ENCODE data around the gene UTP25.

UTP25 gene

DNA sequence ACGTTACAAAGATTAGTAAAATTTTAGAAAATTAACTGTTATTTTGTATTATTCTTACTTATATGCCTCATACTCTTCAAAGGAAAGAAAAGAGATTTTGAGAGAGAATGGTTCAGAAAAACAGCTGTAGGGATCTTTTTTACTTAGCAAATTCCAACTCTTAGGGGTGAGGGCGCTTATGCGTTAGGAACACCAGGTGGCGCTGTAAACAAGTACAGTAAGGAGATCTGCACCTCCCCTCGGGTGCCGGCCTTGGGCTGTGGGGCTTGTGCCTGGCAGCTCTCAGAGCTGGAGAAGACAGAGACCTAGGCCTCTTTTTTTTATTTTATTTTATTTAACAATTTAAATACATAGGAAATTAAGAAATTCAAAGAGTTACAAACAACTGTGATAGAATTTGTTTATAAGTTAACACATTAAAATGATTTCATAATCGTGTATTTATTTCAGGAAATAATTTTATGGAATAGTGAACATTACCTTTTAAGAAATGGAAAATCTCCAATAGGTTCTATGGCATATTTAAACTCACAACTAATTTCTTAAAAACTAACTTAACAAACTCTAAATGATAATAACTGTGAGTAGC lies 32.6 kb downstream of the UTP25 start:
- Histone ChIP-seq H3F3A (ENCODE audit: control insufficient read depth, insufficient read depth) (no peaks in the 10 kb centered on the region), H3K27me3 (ENCODE audit: control insufficient read depth, low read length) (peaks cover 3% of the 10 kb centered on the region; the same call in 1 of the 2 replicates), H3K79me2 (ENCODE audit: control insufficient read depth, low read length) (no peaks in the 10 kb centered on the region), H3K9me3 (ENCODE audit: control insufficient read depth, insufficient read depth, low read length) (no peaks in the 10 kb centered on the region; the same call in 1 of the 2 replicates), H3K4me2 (ENCODE audit: low read length) (no peak overlapping the region), H3K4me1 (ENCODE audit: control insufficient read depth, low read length) (no peaks in the 10 kb centered on the region), H3K36me3 (ENCODE audit: control insufficient read depth, low read length) (no peaks in the 10 kb centered on the region), H3K9me2 (replicated peaks; ENCODE audit: control insufficient read depth, low read length) (no peaks in the 10 kb centered on the region), H3K4me3 (ENCODE audit: low read length) (no peak overlapping the region), H3K27ac (ENCODE audit: low read depth, low read length) (no peak overlapping the region), H4K20me1 (ENCODE audit: control insufficient read depth, insufficient read depth, low read depth, low read length) (no peaks in the 10 kb centered on the region)
- TF ChIP-seq, protein P1, sequence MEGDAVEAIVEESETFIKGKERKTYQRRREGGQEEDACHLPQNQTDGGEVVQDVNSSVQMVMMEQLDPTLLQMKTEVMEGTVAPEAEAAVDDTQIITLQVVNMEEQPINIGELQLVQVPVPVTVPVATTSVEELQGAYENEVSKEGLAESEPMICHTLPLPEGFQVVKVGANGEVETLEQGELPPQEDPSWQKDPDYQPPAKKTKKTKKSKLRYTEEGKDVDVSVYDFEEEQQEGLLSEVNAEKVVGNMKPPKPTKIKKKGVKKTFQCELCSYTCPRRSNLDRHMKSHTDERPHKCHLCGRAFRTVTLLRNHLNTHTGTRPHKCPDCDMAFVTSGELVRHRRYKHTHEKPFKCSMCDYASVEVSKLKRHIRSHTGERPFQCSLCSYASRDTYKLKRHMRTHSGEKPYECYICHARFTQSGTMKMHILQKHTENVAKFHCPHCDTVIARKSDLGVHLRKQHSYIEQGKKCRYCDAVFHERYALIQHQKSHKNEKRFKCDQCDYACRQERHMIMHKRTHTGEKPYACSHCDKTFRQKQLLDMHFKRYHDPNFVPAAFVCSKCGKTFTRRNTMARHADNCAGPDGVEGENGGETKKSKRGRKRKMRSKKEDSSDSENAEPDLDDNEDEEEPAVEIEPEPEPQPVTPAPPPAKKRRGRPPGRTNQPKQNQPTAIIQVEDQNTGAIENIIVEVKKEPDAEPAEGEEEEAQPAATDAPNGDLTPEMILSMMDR (IDR thresholded peaks at IDR 0.05; ENCODE audit: low read depth, low read length, poor library complexity, severe bottlenecking), result peak; percentile 76
- TF ChIP-seq EZH2phosphoT487 (IDR thresholded peaks at IDR 0.05; ENCODE audit: borderline replicate concordance, low read length), result no peak

DNA sequence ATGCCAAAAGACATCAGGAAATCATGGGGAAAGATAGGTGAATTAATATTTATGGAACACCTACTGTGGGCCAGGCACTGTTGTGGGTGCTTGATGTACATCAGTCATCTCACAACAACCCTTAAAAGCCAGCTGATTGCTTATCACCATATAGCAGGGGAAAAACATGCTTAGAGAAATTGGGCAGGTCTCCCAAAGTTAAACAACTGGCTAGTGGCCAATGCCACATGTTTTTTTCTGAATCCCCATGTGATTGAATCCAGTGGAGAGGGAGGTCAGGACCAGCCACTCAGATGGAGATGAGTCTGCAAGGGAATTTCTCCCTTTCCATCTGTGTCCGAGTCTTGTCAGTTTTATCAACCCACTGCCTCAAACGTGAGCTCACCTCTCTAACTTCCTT lies 33.5 kb downstream of the UTP25 start:
- no peak overlapping the region for H3K27ac ChIP-seq (ENCODE audit: low read depth, low read length)
- H3K4me3 ChIP-seq (ENCODE audit: low read length), result no peak overlapping the region
- no peaks in the 10 kb centered on the region for H4K20me1 ChIP-seq (ENCODE audit: control insufficient read depth, insufficient read depth, low read depth, low read length)
- no peaks in the 10 kb centered on the region for H3F3A ChIP-seq (ENCODE audit: control insufficient read depth, insufficient read depth)
- no peaks in the 10 kb centered on the region for H3K4me1 ChIP-seq (ENCODE audit: control insufficient read depth, low read length)
- H3K4me2 ChIP-seq (ENCODE audit: low read length), result no peak overlapping the region
- peaks cover 3% of the 10 kb centered on the region; the same call in 1 of the 2 replicates for H3K27me3 ChIP-seq (ENCODE audit: control insufficient read depth, low read length)
- no peaks in the 10 kb centered on the region for H3K36me3 ChIP-seq (ENCODE audit: control insufficient read depth, low read length)
- no peaks in the 10 kb centered on the region for H3K79me2 ChIP-seq (ENCODE audit: control insufficient read depth, low read length)
- TF ChIP-seq, protein P1 (IDR thresholded peaks at IDR 0.05; ENCODE audit: low read depth, low read length, poor library complexity, severe bottlenecking), result no peak
- no peak for TF ChIP-seq EZH2phosphoT487 (IDR thresholded peaks at IDR 0.05; ENCODE audit: borderline replicate concordance, low read length)
- no peaks in the 10 kb centered on the region; the same call in 1 of the 2 replicates for H3K9me3 ChIP-seq (ENCODE audit: control insufficient read depth, insufficient read depth, low read length)
- H3K9me2 ChIP-seq (replicated peaks; ENCODE audit: control insufficient read depth, low read length), result no peaks in the 10 kb centered on the region

DNA sequence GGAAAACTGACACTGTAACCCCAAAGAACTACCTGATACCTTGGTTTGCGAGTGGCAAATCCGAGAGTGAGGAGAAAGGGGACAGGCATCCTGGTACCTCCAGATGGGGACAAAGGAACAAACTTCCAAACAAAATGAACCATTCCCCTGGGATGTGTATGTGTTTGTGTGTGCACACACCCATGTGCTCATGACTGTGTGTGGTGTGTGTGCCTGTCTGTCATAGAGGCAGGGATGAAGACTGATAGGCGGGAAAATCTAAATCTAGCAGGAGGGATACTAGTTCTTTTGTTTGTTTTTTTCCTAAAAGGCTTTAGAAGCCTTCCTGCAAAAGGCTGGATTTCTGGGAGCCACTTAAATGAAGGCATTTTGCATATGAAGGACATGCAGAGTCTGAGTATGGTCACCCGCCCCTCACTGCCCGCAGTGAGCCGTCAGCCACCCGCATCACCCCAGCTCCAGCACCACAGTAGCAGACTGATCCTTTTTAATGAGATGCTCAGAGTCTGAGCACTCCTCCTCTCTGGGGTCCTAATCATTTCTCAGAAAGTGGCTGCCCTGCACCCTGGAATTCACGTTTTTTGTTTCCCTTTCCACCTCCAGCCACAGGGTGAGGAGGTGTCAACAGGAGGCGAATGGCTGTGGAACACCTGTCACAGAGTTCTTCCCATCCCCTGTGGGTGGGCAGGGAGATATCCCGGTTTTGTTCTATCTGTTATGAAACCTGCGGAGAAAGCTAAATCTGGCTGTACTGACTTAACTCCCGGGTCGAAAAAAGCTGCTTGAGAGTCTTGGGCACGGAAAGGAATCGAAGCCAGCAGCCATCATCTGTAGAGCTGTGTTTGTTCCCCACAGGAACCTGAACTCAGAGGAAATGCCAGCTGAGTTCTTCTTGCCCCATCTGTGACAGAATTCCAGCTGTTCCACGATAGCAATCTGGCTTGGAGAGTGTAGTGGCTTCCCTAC lies 34.9 kb downstream of the UTP25 start:
- Histone ChIP-seq H3K79me2 (ENCODE audit: control insufficient read depth, low read length) (no peaks in the 10 kb centered on the region), H3K9me3 (ENCODE audit: control insufficient read depth, insufficient read depth, low read length) (no peaks in the 10 kb centered on the region; the same call in 1 of the 2 replicates), H3F3A (ENCODE audit: control insufficient read depth, insufficient read depth) (no peaks in the 10 kb centered on the region), H3K27ac (ENCODE audit: low read depth, low read length) (no peak overlapping the region), H3K4me1 (ENCODE audit: control insufficient read depth, low read length) (no peaks in the 10 kb centered on the region), H3K9me2 (replicated peaks; ENCODE audit: control insufficient read depth, low read length) (no peaks in the 10 kb centered on the region), H4K20me1 (ENCODE audit: control insufficient read depth, insufficient read depth, low read depth, low read length) (no peaks in the 10 kb centered on the region), H3K36me3 (ENCODE audit: control insufficient read depth, low read length) (no peaks in the 10 kb centered on the region), H3K4me2 (ENCODE audit: low read length) (no peak overlapping the region), H3K27me3 (ENCODE audit: control insufficient read depth, low read length) (peaks cover 3% of the 10 kb centered on the region; the same call in 1 of the 2 replicates), H3K4me3 (ENCODE audit: low read length) (no peak overlapping the region)
- TF ChIP-seq EZH2phosphoT487 (IDR thresholded peaks at IDR 0.05; ENCODE audit: borderline replicate concordance, low read length), result no peak
- TF ChIP-seq, protein P1 (IDR thresholded peaks at IDR 0.05; ENCODE audit: low read depth, low read length, poor library complexity, severe bottlenecking), result no peak
